ENCODE data around the gene UBE2G2.

UBE2G2 gene

DNA sequence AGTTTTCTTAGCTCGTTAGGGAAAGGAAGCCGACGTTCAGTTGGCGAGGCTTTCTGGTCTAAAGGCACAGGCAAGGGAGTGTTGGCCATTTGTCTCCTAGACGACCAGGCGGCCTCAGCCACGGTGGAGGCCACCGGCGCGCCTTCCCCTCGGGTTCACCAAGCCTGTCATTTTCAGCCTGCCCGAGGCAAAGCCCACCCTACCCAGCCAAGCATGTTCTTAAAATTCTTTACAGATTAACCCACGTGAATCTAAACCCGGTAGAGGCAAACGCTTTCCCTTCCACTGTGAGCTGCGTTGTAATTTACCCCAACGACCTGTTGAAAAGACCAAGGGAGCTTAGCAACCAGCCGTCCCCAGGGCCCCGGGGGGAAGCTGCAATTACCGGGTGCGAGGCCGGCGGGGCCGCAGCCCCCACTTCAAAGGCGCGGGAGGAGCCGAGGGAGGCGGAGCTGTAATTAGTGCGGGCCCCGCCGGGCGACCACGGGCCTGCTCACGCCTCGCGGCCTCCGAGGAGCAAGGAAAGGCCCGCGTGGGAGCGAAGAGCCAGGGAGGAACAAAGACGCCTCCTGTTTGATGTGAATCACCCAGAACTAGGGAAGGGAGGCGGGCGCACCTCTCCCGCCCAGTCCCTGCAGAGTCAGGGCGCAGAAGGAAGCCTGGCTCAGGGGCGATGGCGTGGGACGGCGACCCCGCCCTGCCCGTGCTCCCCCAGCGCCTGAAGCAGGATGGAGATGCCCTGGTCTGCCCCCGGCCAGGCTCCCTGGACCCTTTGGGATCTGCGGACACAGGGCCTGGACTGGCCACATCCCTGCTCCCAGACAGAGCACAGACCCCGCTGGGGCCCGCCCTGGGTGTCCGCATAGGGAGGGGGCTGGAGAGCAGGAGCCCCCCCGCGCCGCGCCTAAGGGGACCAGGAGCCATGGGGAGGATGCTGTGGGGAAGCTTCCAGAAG is 78.2 kb downstream of the UBE2G2 start:
- no peak for DNase-seq

- no peak for DNase-seq
Observed at GRCh38 chr21:44722731-44723130, 78.9 kb downstream of the UBE2G2 start.

GRCh38 chr21:44720170-44720569 is 81.5 kb downstream of the UBE2G2 start:
- no peak for DNase-seq
